ENCODE results near the gene TMEFF2. TPM values are rescaled to one million over a fixed set of nuclear protein-coding genes. Genes with fewer than 3 reads are reported as not detected.

The TMEFF2 gene
- total and polyA plus RNA-seq, 10 of the 15 experiments (the other 5 are each of a cell fraction or from before 2014, with no cell fraction given): not detected

DNA sequence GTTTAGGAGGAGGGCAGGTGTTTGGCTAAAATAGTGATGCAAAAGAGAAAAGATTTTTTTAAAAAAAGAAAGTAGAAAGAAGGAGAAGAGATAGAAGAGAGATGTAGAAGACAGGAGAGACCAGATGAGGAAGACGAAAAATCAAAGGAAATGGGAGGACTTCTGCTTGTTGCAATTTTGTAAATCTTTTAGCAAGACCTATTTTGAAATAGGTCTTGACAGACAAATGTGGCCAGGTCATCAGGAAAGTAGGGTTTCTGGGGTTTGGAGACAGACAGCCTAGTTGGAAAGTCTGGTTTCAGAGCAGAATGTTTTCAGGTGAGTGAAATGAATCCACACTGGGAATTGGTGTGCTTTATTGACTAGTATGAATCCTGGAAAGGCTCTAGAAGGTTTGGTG, 243.4 kb downstream of the TMEFF2 start:
- no peak overlapping the region for H3K9ac ChIP-seq (ENCODE audit: control insufficient read depth, insufficient read depth, low read length)
- H4K20me1 ChIP-seq (ENCODE audit: control insufficient read depth, insufficient read depth): no peaks in the 10 kb centered on the region
- H3K27ac ChIP-seq (ENCODE audit: control insufficient read depth, insufficient read depth): no peak overlapping the region
- SMC1A ChIA-PET (ENCODE audit: uncharacterized antibody, unreplicated experiment): interaction anchor here (0.8 to 1.3 kb wide), 4 partner anchors 8 to 156 kb away, joined by 3 to 6 read pairs (median 3); no protein-coding TSS in a partner anchor
- no peak for ATAC-seq
- in situ Hi-C loops (cut with MboI): no loop called here
- intact Hi-C loops (cut with micrococcal nuclease; ENCODE audit: unreplicated experiment): no loop called here
- RAD21 ChIA-PET (ENCODE audit: unreplicated experiment): interaction anchor here (1.0 kb wide), 1 partner anchor 83 kb away, joined by 3 read pairs; no protein-coding TSS in a partner anchor
- H3K27me3 ChIP-seq (replicated peaks in 1 of 2; ENCODE audit: control insufficient read depth in 2 of 2, insufficient read depth in 2 of 2, low read length in 1 of 2): no peaks in the 10 kb centered on the region
- no peaks in the 10 kb centered on the region for H3K79me2 ChIP-seq (ENCODE audit: control insufficient read depth, insufficient read depth, low read length)
- no peak overlapping the region for H2AFZ ChIP-seq (ENCODE audit: control insufficient read depth, low read depth, low read length)
- no peaks in the 10 kb centered on the region for H3K9me3 ChIP-seq (replicated peaks; ENCODE audit: control insufficient read depth, insufficient read depth, low read length)
- 17% methylated on average over 1 of the region's 1 CpG for WGBS (ENCODE audit: insufficient coverage, insufficient replicate concordance, low lambda C conversion rate, missing lambda C conversion rate)
- CTCF ChIA-PET: interaction anchor here (0.9 to 1.7 kb wide), 3 partner anchors 17 to 211 kb away, joined by 3 to 8 read pairs (median 5); no protein-coding TSS in a partner anchor
- no TSS peak for BruUV-seq (replicated peaks)
- no peak overlapping the region for H3K4me2 ChIP-seq (ENCODE audit: control insufficient read depth, insufficient read depth)
- DNase-seq (ENCODE audit: low read depth, low spot score): no peak
- no peaks in the 10 kb centered on the region for H3K4me1 ChIP-seq (ENCODE audit: control insufficient read depth, insufficient read depth, low read length)
- H3K36me3 ChIP-seq (ENCODE audit: control insufficient read depth in 2 of 2, insufficient read depth in 2 of 2, low read length in 1 of 2): no peaks in the 10 kb centered on the region
- no peak for FAIRE-seq
- no peak overlapping the region for H3K4me3 ChIP-seq
- TF ChIP-seq FOXK2 (IDR thresholded peaks at IDR 0.05) (no peak), REST (IDR thresholded peaks at IDR 0.05; ENCODE audit: low read depth, low read length) (no peak), NFYB (IDR thresholded peaks at IDR 0.05; ENCODE audit: insufficient read depth, low read depth, low read length) (no peak), CBFB (IDR thresholded peaks at IDR 0.05; ENCODE audit: low read depth) (no peak), CREM (IDR thresholded peaks at IDR 0.05; ENCODE audit: low read depth) (no peak), SRF (IDR thresholded peaks at IDR 0.05; ENCODE audit: low read depth in 2 of 2, low read length in 2 of 2) (no peak)
- POLR2A ChIA-PET: interaction anchor here (1.0 kb wide), 1 partner anchor 20 kb away, joined by 3 read pairs; no protein-coding TSS in a partner anchor
